Subcutaneous abdominal adipose tissue (tissue), 5 donors: Measurements from ENCODE around the gene PPFIA2.

Source experiments
- H3K27ac ChIP-seq: one replicate; pipeline ENCODE4 v1.7.0; 2013; ENCODE audit warnings: low read depth, mild to moderate bottlenecking, inconsistent platforms, low read length, moderate library complexity
- H3K27me3 ChIP-seq, 5 donors: one replicate each; pipeline ENCODE4 v1.7.0; 2013; ENCODE audit warnings: low read length in 5 of 5, inconsistent platforms in 1 of 5; ENCODE audit not compliant: control insufficient read depth in 5 of 5, insufficient read depth in 4 of 5
- H3K36me3 ChIP-seq, 5 donors: one replicate each; pipeline ENCODE4 v1.7.0; 2013; ENCODE audit warnings: low read length in 5 of 5; ENCODE audit not compliant: control insufficient read depth in 5 of 5, insufficient read depth in 5 of 5
- H3K4me1 ChIP-seq, 5 donors: one replicate each; pipeline ENCODE4 v1.7.0; 2013; ENCODE audit warnings: low read length in 5 of 5, mild to moderate bottlenecking in 3 of 5, moderate library complexity in 1 of 5; ENCODE audit not compliant: control insufficient read depth in 5 of 5, insufficient read depth in 5 of 5
- H3K4me3 ChIP-seq, 5 donors: one replicate each; pipeline ENCODE4 v1.7.0; 2013; ENCODE audit warnings: low read length in 5 of 5, low read depth in 1 of 5
- H3K9ac ChIP-seq, 5 donors: one replicate each; pipeline ENCODE4 v1.7.0; 2013; ENCODE audit warnings: low read length in 5 of 5, mild to moderate bottlenecking in 4 of 5, moderate library complexity in 3 of 5
- H3K9me3 ChIP-seq, 5 donors: one replicate each; pipeline ENCODE4 v1.7.0; 2013; ENCODE audit warnings: low read length in 5 of 5; ENCODE audit not compliant: control insufficient read depth in 5 of 5
- donor health status: healthy.
- donor health status: healthy.
- donor health status: healthy.
- donor health status: healthy.
- donor health status: healthy.

The PPFIA2 gene

DNA sequence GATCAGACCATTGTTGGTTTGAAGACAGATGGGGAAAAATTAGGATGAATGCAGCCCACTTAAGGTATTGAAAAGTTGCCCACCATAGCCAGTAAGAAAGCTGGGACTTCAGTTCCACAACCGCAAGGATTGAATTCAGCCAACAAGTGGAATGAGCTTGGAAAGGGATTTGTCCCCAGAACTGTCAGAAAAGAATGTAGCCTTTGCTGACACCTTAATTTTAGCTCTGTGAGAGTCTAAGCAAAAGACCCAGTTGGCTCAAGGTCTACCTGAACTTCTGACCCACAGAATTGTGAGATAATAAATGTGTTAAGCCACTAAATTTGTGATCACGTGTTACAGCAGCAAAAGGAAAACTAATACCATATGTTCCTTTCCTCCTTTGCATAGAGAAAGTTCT lies 29.4 kb downstream of the PPFIA2 start:
- Histone ChIP-seq H3K4me1 (no peaks in the 10 kb centered on the region), H3K36me3 (no peaks in the 10 kb centered on the region), H3K27me3 (no peaks in the 10 kb centered on the region), H3K9ac (no peak overlapping the region), H3K27ac (no peak overlapping the region), H3K9me3 (no peaks in the 10 kb centered on the region), H3K4me3 (no peak overlapping the region)

DNA sequence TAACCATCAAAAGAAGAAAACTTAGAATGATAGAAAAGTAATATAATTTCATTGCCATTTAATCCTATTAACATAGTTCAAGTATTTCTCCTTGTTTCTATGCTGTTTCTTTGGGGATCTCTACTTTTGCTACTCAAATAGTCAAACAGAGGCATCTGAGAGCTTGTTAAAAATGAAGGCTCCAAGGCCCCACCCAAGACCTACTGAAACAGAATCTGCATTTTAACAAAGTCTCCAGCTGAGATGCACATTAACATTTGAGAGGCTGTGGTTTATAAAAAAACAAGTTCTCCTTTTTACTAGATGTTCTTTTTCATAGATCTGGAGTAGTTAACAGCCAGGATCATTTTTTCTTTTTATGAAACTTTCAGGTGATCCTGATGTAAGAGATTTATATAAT lies 31.8 kb downstream of the PPFIA2 start:
- Histone ChIP-seq H3K9me3 (no peaks in the 10 kb centered on the region), H3K36me3 (no peaks in the 10 kb centered on the region), H3K27me3 (no peaks in the 10 kb centered on the region), H3K9ac (no peak overlapping the region), H3K4me1 (no peaks in the 10 kb centered on the region), H3K27ac (no peak overlapping the region), H3K4me3 (no peak overlapping the region)

DNA sequence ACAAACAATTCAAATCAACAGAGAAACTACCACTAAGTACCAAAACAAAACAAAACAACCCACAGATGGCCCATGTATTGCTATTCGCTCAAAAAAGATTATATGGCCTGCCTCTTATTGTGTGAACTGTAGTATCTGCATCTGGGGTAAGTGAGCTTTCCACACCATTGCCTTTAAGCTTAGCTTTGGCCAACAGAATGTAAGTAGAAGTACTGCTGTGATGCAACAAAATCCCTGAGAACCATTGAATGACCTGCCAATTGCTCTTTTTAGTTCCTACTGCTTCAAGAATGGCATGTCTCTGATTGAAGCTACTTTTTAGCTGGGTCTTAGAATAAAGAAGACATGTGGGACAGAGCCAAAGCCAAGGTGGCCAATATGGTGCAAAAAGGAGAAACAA lies 32.5 kb downstream of the PPFIA2 start:
- no peaks in the 10 kb centered on the region for H3K36me3 ChIP-seq
- H3K27me3 ChIP-seq, result no peaks in the 10 kb centered on the region
- no peak overlapping the region for H3K9ac ChIP-seq
- no peak overlapping the region for H3K27ac ChIP-seq
- H3K9me3 ChIP-seq, result no peaks in the 10 kb centered on the region
- no peaks in the 10 kb centered on the region for H3K4me1 ChIP-seq
- no peak overlapping the region for H3K4me3 ChIP-seq

GRCh38 chr12:81723361-81723760 lies 35.8 kb downstream of the PPFIA2 start:
- Histone ChIP-seq H3K27me3 (no peaks in the 10 kb centered on the region), H3K9me3 (no peaks in the 10 kb centered on the region), H3K4me3 (no peak overlapping the region), H3K27ac (no peak overlapping the region), H3K36me3 (no peaks in the 10 kb centered on the region), H3K4me1 (no peaks in the 10 kb centered on the region), H3K9ac (no peak overlapping the region)

DNA sequence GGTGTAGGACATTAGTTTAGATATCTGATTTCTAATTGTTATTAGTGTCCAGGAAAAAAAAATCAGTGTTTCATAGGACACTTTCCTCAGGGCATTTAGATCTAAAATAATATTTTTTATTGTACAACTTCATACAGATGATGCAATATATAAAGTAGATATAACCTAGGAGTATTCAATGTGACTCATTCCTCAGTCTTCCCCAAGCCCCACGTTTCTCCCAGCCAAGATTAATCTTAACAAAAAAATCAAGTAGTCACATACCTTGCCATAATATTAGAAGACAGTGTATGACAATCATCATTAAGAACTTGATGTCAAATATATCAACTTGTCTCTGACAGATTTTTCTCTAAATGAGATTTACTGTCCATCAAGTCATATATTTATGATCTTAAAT lies 37.1 kb downstream of the PPFIA2 start:
- Histone ChIP-seq H3K9ac (no peak overlapping the region), H3K9me3 (no peaks in the 10 kb centered on the region), H3K36me3 (no peaks in the 10 kb centered on the region), H3K27ac (no peak overlapping the region), H3K4me1 (no peaks in the 10 kb centered on the region), H3K27me3 (no peaks in the 10 kb centered on the region), H3K4me3 (no peak overlapping the region)

- no peak overlapping the region for H3K4me3 ChIP-seq
- no peaks in the 10 kb centered on the region for H3K9me3 ChIP-seq
- no peaks in the 10 kb centered on the region for H3K27me3 ChIP-seq
- H3K36me3 ChIP-seq, result no peaks in the 10 kb centered on the region
- no peak overlapping the region for H3K9ac ChIP-seq
- H3K27ac ChIP-seq, result no peak overlapping the region
- H3K4me1 ChIP-seq, result no peaks in the 10 kb centered on the region
Observed at GRCh38 chr12:81718616-81719015, 40.5 kb downstream of the PPFIA2 start.

DNA sequence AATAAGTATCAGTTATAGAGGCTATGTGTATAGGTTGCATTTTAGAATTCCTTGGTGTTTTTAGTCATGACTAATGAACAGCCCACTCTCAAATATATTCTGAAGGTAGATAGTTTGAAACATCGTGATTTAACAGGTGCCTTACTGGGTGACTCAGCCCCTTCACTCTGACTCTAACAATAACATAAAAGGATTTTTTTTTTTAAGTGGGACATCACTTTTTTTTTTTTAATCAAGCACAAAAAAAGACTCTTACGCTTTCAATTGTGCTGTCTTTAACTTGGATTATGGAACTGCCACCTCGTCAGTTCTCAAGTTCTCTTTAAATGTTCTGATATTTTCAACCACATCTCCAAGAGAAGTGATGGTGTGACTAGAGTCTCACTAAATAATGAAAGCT lies 46.6 kb downstream of the PPFIA2 start:
- no peaks in the 10 kb centered on the region for H3K36me3 ChIP-seq

DNA sequence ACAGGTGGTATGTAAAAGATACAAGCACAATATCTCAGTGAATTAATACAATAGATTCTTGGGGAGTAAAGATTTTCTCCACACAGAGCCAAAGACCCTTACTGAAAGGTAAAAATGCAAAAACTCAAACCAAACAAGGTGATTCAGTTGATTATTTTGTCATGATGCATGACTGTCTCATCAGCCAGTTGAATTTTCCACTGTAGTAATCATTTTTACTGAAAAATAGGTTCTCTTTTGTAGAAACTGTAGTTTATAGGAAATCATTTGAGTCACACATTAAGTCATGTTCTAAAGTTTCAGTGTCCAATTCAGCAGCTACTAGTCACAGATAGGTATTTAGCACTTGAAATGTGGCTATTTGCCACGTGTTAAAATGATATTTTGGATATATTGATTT lies 53.6 kb downstream of the PPFIA2 start:
- H3K9ac ChIP-seq, result no peak overlapping the region
- no peaks in the 10 kb centered on the region for H3K36me3 ChIP-seq
- no peak overlapping the region for H3K27ac ChIP-seq
- H3K9me3 ChIP-seq, result no peaks in the 10 kb centered on the region
- no peak overlapping the region for H3K4me3 ChIP-seq
- no peaks in the 10 kb centered on the region for H3K27me3 ChIP-seq
- H3K4me1 ChIP-seq, result no peaks in the 10 kb centered on the region

More for the DNA sequence above, 46.6 kb downstream of the PPFIA2 start:
- no peaks in the 10 kb centered on the region for H3K9me3 ChIP-seq
- no peak overlapping the region for H3K4me3 ChIP-seq
- H3K4me1 ChIP-seq, result no peaks in the 10 kb centered on the region
- H3K9ac ChIP-seq, result no peak overlapping the region
- H3K27ac ChIP-seq, result no peak overlapping the region
- no peaks in the 10 kb centered on the region for H3K27me3 ChIP-seq

- Histone ChIP-seq H3K36me3 (no peaks in the 10 kb centered on the region), H3K9ac (no peak overlapping the region), H3K27ac (no peak overlapping the region), H3K27me3 (no peaks in the 10 kb centered on the region), H3K4me1 (peaks cover 0 to 16% (median 5%) of the 10 kb centered on the region in 5 donors), H3K9me3 (no peaks in the 10 kb centered on the region), H3K4me3 (no peak overlapping the region)
Observed at GRCh38 chr12:81699551-81699950, 59.6 kb downstream of the PPFIA2 start.

DNA sequence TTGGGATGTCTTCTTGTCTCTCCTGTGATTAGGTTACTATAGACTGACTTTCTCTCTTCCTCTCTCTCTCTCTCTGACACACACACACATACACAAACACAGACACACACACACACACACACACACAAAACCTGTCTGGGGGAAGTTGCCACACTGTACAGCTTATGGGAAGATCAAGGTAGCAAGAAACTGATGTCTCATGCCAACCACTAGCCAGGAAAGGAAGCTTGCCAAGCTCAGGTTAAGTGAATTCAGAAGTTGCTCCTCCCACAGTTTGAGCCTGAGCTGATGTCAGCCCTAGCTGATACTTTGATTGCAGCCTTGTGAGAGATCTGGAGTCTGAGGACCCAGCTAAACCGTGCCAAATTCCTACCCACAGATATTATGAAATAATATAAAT lies 67.1 kb downstream of the PPFIA2 start:
- H3K4me3 ChIP-seq, result no peak overlapping the region
- H3K9me3 ChIP-seq, result no peaks in the 10 kb centered on the region
- no peaks in the 10 kb centered on the region for H3K36me3 ChIP-seq
- no peaks in the 10 kb centered on the region for H3K27me3 ChIP-seq
- peaks cover 0 to 16% (median 5%) of the 10 kb centered on the region in 5 donors for H3K4me1 ChIP-seq
- H3K27ac ChIP-seq, result no peak overlapping the region
- no peak overlapping the region for H3K9ac ChIP-seq

GRCh38 chr12:81683881-81684280 lies 75.3 kb downstream of the PPFIA2 start:
- H3K4me1 ChIP-seq, result no peaks in the 10 kb centered on the region
- H3K9me3 ChIP-seq, result no peaks in the 10 kb centered on the region
- no peaks in the 10 kb centered on the region for H3K36me3 ChIP-seq
- H3K9ac ChIP-seq, result no peak overlapping the region
- no peak overlapping the region for H3K4me3 ChIP-seq
- H3K27ac ChIP-seq, result no peak overlapping the region
- no peaks in the 10 kb centered on the region for H3K27me3 ChIP-seq
